ENCODE results near the gene AKR1C8.
"Not testable (repeated sequence)": the region's sequence is repeated elsewhere in the genome, so short reads cannot be mapped to it uniquely, and the experiment has no call there.

The AKR1C8 gene

DNA sequence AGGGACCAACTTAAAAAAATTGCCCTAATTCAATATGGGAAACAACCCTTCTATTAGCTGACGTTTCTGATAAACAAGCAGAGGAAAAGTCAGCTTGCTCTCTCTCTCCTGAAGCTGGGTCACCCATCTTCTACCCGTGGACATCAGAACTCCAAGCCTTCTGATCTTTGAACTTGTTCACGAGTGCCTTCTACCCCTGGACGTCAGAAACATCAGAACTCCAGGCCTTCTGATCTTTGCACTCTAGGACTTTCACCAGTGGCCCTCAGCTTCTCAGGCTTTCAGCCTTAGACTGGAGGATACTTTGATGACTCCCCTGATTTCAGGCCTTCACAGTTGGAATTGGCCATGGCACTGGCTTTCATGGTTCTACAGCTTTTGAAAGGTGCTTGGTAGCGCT is 41.8 kb downstream of the AKR1C8 start:
- no peak overlapping the region for H3K4me3 ChIP-seq (ENCODE audit: low read depth, low read length)
- no peak for DNase-seq (ENCODE audit: low read depth)
- TF ChIP-seq MYC (IDR thresholded peaks at IDR 0.05; ENCODE audit: low read depth, low read length) = no peak

DNA sequence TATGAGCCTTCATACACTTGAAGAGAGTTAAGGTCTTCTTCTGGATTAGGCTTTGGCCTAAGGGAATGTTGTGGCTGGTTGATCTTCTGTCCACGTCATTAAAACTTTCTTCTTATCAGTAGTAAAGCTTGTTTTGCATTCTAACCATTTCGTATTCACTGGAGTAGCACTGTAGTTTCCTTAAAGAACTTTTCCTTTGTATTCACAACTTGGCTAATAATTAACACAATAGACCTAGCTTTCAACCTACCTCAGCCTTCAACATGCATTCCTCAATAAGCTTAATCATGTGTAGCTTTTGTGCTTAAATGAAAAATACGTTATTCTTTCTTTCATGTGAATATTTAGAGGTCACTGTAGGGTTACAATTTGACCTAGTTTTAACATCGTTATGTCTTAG is 42.8 kb downstream of the AKR1C8 start:
- H3K4me3 ChIP-seq (ENCODE audit: low read depth, low read length) = no peak overlapping the region
- no peak for TF ChIP-seq MYC (IDR thresholded peaks at IDR 0.05; ENCODE audit: low read depth, low read length)
- TF ChIP-seq, protein P1, sequence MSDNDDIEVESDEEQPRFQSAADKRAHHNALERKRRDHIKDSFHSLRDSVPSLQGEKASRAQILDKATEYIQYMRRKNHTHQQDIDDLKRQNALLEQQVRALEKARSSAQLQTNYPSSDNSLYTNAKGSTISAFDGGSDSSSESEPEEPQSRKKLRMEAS (IDR thresholded peaks at IDR 0.05; ENCODE audit: low read depth, low read length) = no peak
- TF ChIP-seq POLR2A (IDR thresholded peaks at IDR 0.05; ENCODE audit: extremely low read depth, insufficient read length) = no peak
- TF ChIP-seq, protein P2, sequence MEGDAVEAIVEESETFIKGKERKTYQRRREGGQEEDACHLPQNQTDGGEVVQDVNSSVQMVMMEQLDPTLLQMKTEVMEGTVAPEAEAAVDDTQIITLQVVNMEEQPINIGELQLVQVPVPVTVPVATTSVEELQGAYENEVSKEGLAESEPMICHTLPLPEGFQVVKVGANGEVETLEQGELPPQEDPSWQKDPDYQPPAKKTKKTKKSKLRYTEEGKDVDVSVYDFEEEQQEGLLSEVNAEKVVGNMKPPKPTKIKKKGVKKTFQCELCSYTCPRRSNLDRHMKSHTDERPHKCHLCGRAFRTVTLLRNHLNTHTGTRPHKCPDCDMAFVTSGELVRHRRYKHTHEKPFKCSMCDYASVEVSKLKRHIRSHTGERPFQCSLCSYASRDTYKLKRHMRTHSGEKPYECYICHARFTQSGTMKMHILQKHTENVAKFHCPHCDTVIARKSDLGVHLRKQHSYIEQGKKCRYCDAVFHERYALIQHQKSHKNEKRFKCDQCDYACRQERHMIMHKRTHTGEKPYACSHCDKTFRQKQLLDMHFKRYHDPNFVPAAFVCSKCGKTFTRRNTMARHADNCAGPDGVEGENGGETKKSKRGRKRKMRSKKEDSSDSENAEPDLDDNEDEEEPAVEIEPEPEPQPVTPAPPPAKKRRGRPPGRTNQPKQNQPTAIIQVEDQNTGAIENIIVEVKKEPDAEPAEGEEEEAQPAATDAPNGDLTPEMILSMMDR (IDR thresholded peaks at IDR 0.05; ENCODE audit: low read depth, low read length) = no peak
- no peak for DNase-seq (ENCODE audit: low read depth)

DNA sequence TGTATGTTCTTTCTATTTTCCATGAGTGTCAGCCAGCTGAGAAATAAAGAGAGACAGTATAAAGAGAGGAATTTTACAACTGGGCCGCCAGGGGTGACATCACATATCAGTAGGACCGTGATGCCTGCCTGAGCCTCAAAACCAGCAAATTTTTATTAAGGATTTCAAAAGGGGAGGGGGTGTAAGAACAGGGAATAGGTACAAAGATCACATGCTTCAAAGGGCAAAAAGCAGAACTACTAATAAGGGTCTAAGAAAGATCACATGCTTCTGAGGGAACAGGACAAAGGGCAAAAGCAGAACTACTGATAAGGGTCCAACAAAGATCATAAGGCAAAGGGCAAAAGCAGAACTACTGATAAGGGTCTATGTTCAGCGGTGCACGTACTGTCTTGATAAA is 47.3 kb downstream of the AKR1C8 start:
- not testable (repeated sequence) for H3K4me3 ChIP-seq (ENCODE audit: low read depth, low read length); DNase-seq (ENCODE audit: low read depth)

DNA sequence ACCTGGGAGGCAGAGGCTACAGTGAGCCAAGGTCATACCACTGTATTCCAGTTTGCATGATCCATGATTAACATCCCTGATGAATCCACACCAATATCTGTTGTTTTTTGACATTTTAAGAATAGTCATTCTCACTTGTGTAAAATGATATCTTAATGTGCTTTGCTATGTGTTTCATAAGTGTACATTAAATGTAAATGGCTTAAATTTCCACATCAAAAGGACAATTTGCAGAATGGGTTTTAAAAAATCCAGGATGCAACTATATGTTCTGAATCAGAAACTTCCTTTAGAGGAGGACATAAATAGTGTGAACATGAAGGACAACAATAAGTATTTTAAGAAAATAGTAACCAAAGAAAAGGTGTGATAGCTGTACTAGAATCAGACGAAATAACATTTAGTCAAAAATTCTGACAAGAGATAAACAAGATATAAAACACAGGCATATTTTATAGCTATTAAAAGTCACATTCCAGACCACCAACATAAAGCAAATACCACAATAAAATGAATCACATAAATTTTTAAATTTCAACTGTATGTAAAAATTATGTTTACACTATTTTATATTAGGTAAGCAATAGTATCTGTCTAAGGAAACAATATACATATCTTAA is 48.4 kb downstream of the AKR1C8 start:
- TF ChIP-seq MYC (IDR thresholded peaks at IDR 0.05; ENCODE audit: low read depth, low read length) (no peak), POLR2A (IDR thresholded peaks at IDR 0.05; ENCODE audit: extremely low read depth, insufficient read length) (no peak)
- TF ChIP-seq, protein P2 (IDR thresholded peaks at IDR 0.05; ENCODE audit: low read depth, low read length) = no peak
- TF ChIP-seq, protein P1 (IDR thresholded peaks at IDR 0.05; ENCODE audit: low read depth, low read length) = no peak

DNA sequence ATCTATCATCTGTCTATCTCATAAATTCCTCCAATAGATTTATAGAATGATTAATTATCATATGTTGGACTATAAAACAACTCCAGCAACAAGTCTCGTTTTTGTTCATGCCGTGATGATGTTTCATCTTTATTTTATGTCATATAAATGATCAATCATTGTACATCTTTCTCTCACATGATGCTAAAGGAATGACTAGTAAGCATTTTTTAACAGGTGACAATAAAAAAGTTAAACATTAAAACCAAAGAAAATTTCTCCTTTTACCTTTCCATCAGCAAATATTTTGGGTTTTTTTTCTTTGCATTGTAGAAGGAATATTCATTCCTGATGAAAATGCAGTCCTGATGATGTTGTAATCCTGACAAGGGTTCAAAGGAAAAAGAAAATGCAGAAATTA is 49.4 kb downstream of the AKR1C8 start:
- no peak for DNase-seq (ENCODE audit: low read depth)
- H3K4me3 ChIP-seq (ENCODE audit: low read depth, low read length) = no peak overlapping the region
- no peak for TF ChIP-seq MYC (IDR thresholded peaks at IDR 0.05; ENCODE audit: low read depth, low read length)
- TF ChIP-seq, protein P1 (IDR thresholded peaks at IDR 0.05; ENCODE audit: low read depth, low read length) = no peak
- no peak for TF ChIP-seq POLR2A (IDR thresholded peaks at IDR 0.05; ENCODE audit: extremely low read depth, insufficient read length)
- TF ChIP-seq, protein P2 (IDR thresholded peaks at IDR 0.05; ENCODE audit: low read depth, low read length) = no peak

More for the DNA sequence above, 48.4 kb downstream of the AKR1C8 start:
- no peak for DNase-seq (ENCODE audit: low read depth)
- H3K4me3 ChIP-seq (ENCODE audit: low read depth, low read length) = no peak overlapping the region

DNA sequence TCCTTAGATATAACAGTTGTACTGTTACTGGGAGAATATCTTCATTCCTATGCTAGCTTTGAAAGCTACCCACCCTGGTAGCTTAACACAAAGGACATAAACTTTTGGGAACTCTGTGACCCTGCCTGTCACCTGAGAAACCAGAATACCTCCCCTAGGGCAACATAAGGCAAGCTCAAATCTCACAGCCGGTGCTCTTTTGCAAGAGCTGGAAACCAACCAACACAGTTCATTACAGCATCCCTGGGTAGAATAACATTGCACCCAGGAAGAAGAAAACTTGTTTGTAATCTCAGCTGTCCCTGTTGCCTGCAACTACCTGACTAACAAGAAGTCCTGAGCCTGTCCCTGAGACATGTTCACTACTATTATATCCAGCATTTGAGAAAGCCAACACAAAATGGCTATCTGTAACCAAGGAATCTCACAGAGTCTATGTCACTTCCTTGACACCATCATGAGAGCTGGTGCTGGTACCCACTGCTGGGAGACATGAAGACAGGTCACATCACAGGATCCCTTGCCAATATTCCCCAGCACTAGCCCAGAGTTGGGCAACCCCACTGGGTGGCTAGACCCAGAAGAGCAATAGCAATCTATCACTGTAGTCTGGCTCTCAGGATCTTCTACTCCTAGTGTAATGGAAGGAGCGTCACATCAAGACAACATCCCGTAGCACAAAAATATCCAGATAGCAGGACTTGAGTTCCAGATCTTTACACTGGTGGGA is 59.5 kb downstream of the AKR1C8 start:
- no peak for DNase-seq (ENCODE audit: low read depth)
- TF ChIP-seq, protein P2 (IDR thresholded peaks at IDR 0.05; ENCODE audit: low read depth, low read length) = no peak
- TF ChIP-seq POLR2A (IDR thresholded peaks at IDR 0.05; ENCODE audit: extremely low read depth, insufficient read length) = no peak
- TF ChIP-seq MYC (IDR thresholded peaks at IDR 0.05; ENCODE audit: low read depth, low read length) = no peak
- TF ChIP-seq, protein P1 (IDR thresholded peaks at IDR 0.05; ENCODE audit: low read depth, low read length) = no peak
- no peak overlapping the region for H3K4me3 ChIP-seq (ENCODE audit: low read depth, low read length)

DNA sequence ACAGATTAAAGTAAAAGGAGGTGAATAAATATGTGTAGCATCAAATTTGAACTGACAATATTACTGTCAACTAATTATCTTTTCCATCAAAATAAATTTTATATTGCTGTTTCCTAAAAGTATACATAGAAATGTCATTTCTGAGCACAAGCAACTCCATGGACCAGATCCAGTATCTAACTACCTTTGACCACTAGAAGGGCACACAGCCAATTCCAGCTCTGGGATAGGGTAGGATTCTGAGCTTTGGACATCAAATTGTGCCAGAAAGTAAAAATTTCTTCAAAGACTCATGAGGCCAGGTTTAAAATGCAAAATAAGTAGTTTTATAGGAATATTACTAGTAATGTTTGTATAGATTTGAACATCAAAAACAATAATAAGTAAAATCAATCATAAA is 61.1 kb downstream of the AKR1C8 start:
- no peak for DNase-seq (ENCODE audit: low read depth)
- TF ChIP-seq POLR2A (IDR thresholded peaks at IDR 0.05; ENCODE audit: extremely low read depth, insufficient read length) (no peak), MYC (IDR thresholded peaks at IDR 0.05; ENCODE audit: low read depth, low read length) (no peak)
- TF ChIP-seq, protein P1 (IDR thresholded peaks at IDR 0.05; ENCODE audit: low read depth, low read length) = no peak
- TF ChIP-seq, protein P2 (IDR thresholded peaks at IDR 0.05; ENCODE audit: low read depth, low read length) = no peak
- no peak overlapping the region for H3K4me3 ChIP-seq (ENCODE audit: low read depth, low read length)

DNA sequence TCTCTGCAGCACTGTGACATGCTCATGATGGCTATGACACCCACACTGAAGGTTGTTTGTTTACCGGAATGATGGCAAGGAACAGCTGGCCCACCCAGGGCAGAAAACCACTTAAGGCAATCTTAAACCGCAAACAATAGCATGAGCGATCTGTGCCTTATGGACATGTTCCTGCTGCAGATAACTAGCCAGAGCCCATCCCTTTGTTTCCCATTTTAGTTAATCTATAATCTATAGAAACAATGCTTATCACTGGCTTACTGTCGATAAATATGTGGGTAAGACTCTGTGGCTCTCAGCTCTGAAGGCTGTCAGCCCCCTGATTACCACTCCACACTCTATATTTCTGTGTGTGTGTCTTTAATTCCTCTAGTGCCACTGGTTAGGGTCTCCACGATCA is 65.0 kb downstream of the AKR1C8 start:
- DNase-seq (ENCODE audit: low read depth); H3K4me3 ChIP-seq (ENCODE audit: low read depth, low read length): not testable (repeated sequence)

All from NB4 (cell line).